Ovary (tissue), 9 donors: ENCODE data around the gene SPATA4. TPM values are rescaled to one million over a fixed set of nuclear protein-coding genes. Genes with fewer than 3 reads are reported as not detected.

Experiments
- DNase-seq, 5 donors: peaks; one replicate each; pipeline ENCODE4 v3.0.0-alpha.2; 2019 to 2020
- H3K27ac ChIP-seq, 2 donors: fragments of 200-600 bp; one replicate each; pipeline versions ENCODE4 v1.5.1 to v1.8.0; 2019 to 2022
- H3K27me3 ChIP-seq: fragments of 200-600 bp; one replicate; pipeline ENCODE4 v1.8.0; 2022
- H3K36me3 ChIP-seq: fragments of 200-600 bp; sonication (generic); one replicate; pipeline ENCODE4 v1.5.1; 2019
- H3K4me1 ChIP-seq: one replicate; pipeline ENCODE4 v1.8.1; 2013; ENCODE audit warnings: mild to moderate bottlenecking, moderate library complexity; ENCODE audit not compliant: insufficient read depth
- H3K4me3 ChIP-seq: fragments of 200-600 bp; sonication (generic); one replicate; pipeline ENCODE4 v1.5.1; 2017
- H3K9me3 ChIP-seq, 2 donors: fragments of 200-600 bp in 1 of 2; sonication (generic) in 1 of 2; one replicate each; pipeline versions ENCODE4 v1.5.1 to v1.8.1; 2013 to 2019; ENCODE audit warnings: mild to moderate bottlenecking in 1 of 2, moderate library complexity in 1 of 2
- EP300 ChIP-seq: sonication (generic); formaldehyde crosslinking; IDR thresholded peaks from one replicate; pipeline ENCODE4 v1.6.1; 2017; ENCODE audit warnings: antibody characterized with exemption
- POLR2A ChIP-seq: fragments of 450-650 bp; IDR thresholded peaks from one replicate; pipeline ENCODE4 v1.6.1; 2017; ENCODE audit warnings: antibody characterized with exemption, mild to moderate bottlenecking, moderate library complexity
- WGBS, 3 donors: extraction: QIAGEN DNeasy Blood & Tissue Kit in 1 of 3; methylation state at CpG; one replicate each; pipeline versions ENCODE4 v1.1.5 to v1.1.7; 2013 to 2017; 5-methylcytosine and 5-hydroxymethylcytosine counted together
- intact Hi-C, 4 donors: fragments of 100-400 bp; cut with DNase I; formaldehyde crosslinking; loops; one replicate each; pipeline versions ENCODE4 v1.11.0 to v1.15.1; 2022 to 2023
- polyA plus RNA-seq, 2 donors: library from polyadenylated mRNA; stranded (reverse); fragments of 200-250 nt in 1 of 2; fragments of 350-450 nt in 1 of 2; fragmentation: Illumina TruSeq in 1 of 2; extraction: RNeasy Lipid Tissue Mini Kit (QIAGEN cat#74804) in 1 of 2; gene quantifications; one replicate each; pipeline ENCODE4 v1.2.3, GENCODE V29; 2013 to 2014
- total RNA-seq, 7 donors: library from RNA; depleted of rRNA in 2 of 7; stranded (reverse); fragments of >200 nt in 2 of 7; fragmentation: NEBNext Ultra II Directional in 3 of 7; extraction: Animal tissue kit (Norgen Biotek cat#: 25700) in 3 of 7; gene quantifications; one replicate each; pipeline versions ENCODE4 v1.1.0 to v1.2.4, GENCODE V29; 2016 to 2023
- TF ChIP-seq, protein P1 (sequence below), 3 donors: fragments of 450-650 bp in 2 of 3; fragments of 200-600 bp in 1 of 3; IDR thresholded peaks; one replicate each; pipeline versions ENCODE4 v1.5.1 to v1.8.0; 2016 to 2022; ENCODE audit warnings: antibody characterized with exemption in 3 of 3, mild to moderate bottlenecking in 1 of 3
- donor health status: DM: no; HTN: no; CAD: no; lungs with moderate emphysema.
- donor health status: DM: no; HTN: no; CAD: no.
- donor health status: Bipolar disorder and iron deficiency.
- donor health status: DM: yes; HTN: yes; CAD: no.
- donor health status: DM: no; HTN: no; CAD: no.
- donor health status: DM: yes; HTN: yes; CAD: no.

The SPATA4 gene
- total and polyA plus RNA-seq, 9 donors, result 0.06 to 3.7 (median 0.24) TPM; not detected in 3

DNA sequence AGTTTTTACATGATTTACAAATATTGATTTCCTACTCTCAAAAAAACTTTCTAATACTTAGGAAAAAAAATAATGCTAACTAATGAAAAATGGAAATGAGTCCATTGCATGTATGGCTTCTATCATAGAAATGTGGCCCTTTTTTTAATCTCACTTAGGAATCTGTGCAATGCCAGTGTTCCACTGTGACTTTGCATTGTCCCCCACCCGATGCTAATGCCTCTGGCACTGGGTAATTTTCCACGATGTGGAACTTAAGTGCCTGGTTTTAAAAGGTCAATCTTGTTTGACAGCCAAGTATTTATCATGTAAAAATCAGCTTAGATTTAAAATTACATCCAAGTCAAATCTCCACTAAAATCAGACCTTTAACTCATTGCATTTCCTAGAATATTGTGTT lies 53.1 kb downstream of the SPATA4 start:
- no peak for DNase-seq
- Histone ChIP-seq H3K4me3 (no peak overlapping the region), H3K36me3 (no peaks in the 10 kb centered on the region), H3K27me3 (no peaks in the 10 kb centered on the region), H3K4me1 (no peaks in the 10 kb centered on the region), H3K9me3 (no peaks in the 10 kb centered on the region), H3K27ac (no peak overlapping the region)
- intact Hi-C loops, result loop anchor here in 1 of 4 donors (10.0 kb wide), 1 partner anchor 203 kb away; no protein-coding TSS in a partner anchor
- TF ChIP-seq, protein P1, sequence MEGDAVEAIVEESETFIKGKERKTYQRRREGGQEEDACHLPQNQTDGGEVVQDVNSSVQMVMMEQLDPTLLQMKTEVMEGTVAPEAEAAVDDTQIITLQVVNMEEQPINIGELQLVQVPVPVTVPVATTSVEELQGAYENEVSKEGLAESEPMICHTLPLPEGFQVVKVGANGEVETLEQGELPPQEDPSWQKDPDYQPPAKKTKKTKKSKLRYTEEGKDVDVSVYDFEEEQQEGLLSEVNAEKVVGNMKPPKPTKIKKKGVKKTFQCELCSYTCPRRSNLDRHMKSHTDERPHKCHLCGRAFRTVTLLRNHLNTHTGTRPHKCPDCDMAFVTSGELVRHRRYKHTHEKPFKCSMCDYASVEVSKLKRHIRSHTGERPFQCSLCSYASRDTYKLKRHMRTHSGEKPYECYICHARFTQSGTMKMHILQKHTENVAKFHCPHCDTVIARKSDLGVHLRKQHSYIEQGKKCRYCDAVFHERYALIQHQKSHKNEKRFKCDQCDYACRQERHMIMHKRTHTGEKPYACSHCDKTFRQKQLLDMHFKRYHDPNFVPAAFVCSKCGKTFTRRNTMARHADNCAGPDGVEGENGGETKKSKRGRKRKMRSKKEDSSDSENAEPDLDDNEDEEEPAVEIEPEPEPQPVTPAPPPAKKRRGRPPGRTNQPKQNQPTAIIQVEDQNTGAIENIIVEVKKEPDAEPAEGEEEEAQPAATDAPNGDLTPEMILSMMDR (IDR thresholded peaks at IDR 0.05), result no peak
- TF ChIP-seq POLR2A, result no peak
- TF ChIP-seq EP300, result no peak
- 79 to 91% (median 90%) methylated on average over 2 of the region's 2 CpGs for WGBS, 3 donors

GRCh38 chr4:176139518-176139917 lies 55.9 kb downstream of the SPATA4 start:
- TF ChIP-seq EP300 (no peak), POLR2A (no peak)
- TF ChIP-seq, protein P1 (IDR thresholded peaks at IDR 0.05), result no peak
- H3K36me3 ChIP-seq, result no peaks in the 10 kb centered on the region

DNA sequence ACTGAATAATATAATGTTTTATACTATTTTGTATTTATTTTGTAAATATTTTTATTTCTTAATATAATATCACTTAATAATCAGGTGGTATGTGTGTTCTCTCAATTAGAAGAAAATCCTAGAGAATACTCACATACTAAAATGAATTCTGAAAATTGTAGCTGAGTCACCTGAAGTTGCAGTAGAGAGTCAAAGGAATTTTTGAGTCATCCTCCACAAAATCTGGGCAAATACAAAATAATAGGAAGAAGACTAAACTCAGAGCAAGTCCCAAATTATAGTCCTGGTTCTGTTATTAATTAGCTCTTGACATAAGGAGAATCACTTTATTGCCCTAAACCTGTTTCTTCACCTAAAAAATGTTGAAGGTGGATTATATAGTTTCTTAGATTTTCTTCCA lies 57.8 kb downstream of the SPATA4 start:
- Histone ChIP-seq H3K27me3 (no peaks in the 10 kb centered on the region), H3K27ac (no peak overlapping the region), H3K36me3 (no peaks in the 10 kb centered on the region), H3K4me1 (no peaks in the 10 kb centered on the region), H3K4me3 (no peak overlapping the region), H3K9me3 (no peaks in the 10 kb centered on the region)
- intact Hi-C loops, result no loop called here
- DNase-seq, result no peak
- TF ChIP-seq EP300 (no peak), POLR2A (no peak)
- TF ChIP-seq, protein P1 (IDR thresholded peaks at IDR 0.05), result no peak

More at GRCh38 chr4:176139518-176139917, 55.9 kb downstream of the SPATA4 start:
- DNase-seq, result no peak
- Histone ChIP-seq H3K4me3 (no peak overlapping the region), H3K4me1 (no peaks in the 10 kb centered on the region), H3K27me3 (no peaks in the 10 kb centered on the region), H3K27ac (no peak overlapping the region), H3K9me3 (no peaks in the 10 kb centered on the region)
- intact Hi-C loops, result no loop called here

DNA sequence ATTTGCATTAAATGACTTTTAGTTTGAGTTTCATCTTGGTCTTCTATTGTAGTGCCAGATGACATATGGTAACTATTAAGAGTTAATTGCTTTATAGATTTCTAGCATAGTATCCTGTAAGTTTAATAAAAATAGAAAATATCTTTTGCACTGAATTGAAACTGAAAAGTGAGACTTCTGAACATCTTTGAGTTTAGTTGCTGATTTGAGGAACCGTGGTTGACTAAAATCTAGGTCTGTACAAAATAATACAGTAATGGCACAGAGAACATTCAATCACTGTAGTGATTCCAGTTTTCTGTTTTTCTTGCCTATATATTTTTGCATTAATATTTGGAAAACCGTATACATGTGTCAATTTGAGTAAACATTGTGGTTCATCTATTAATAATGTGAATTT lies 60.7 kb downstream of the SPATA4 start:
- Histone ChIP-seq H3K27ac (no peak overlapping the region), H3K9me3 (no peaks in the 10 kb centered on the region), H3K4me3 (no peak overlapping the region), H3K4me1 (no peaks in the 10 kb centered on the region), H3K27me3 (no peaks in the 10 kb centered on the region), H3K36me3 (no peaks in the 10 kb centered on the region)
- DNase-seq, result no peak
- intact Hi-C loops, result no loop called here
- 86 to 90% (median 88%) methylated on average over 2 of the region's 2 CpGs for WGBS, 3 donors
- TF ChIP-seq, protein P1 (IDR thresholded peaks at IDR 0.05), result no peak
- TF ChIP-seq POLR2A (no peak), EP300 (no peak)

Other genes with a start within 250 kb of the SPATA4 start
- gene WDR17, start 129.7 kb downstream of the SPATA4 start, total RNA-seq, result 1 to 10 TPM; 1.6 to 4.9 (median 2.3) TPM
- 1 to 10 TPM in 1 of 2 donors, under 1 TPM in 1; 0.73 to 1.5 TPM for gene WDR17, start 129.7 kb downstream of the SPATA4 start, polyA plus RNA-seq
- under 1 TPM in 1 of 7 donors, not detected in 6; 0.23 TPM for gene ASB5, start 73.6 kb upstream of the SPATA4 start, total RNA-seq
- gene ASB5, start 73.6 kb upstream of the SPATA4 start, polyA plus RNA-seq, result under 1 TPM; 0.11 to 0.37 TPM
- 10 to 100 TPM; 41.7 to 89.3 (median 63.8) TPM for gene SPCS3, start 124.4 kb upstream of the SPATA4 start, total RNA-seq
- 10 to 100 TPM; 18.5 to 39.0 TPM for gene SPCS3, start 124.4 kb upstream of the SPATA4 start, polyA plus RNA-seq